ENCODE data around the gene GSG1L.

Gene GSG1L

DNA sequence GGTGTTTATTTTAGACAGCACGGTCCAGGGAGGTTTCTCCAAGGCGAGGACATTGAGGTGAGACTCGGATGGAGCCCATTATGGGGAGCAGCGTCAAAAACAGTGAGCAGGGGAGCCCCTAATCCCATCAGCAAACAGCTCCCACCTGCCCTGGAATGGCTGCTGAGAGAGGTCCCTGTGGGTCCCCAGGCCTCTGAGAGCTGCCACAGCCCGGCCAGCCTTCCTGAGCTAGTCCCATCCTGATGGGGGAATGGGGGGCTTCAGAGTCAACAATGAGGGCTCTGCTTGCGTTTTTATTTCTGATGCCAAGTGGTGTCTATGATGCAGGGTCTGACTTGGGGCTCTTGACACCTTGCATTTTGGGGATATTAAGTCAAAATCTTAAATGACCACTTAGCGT, 128.4 kb downstream of the GSG1L start:
- no peak for DNase-seq (ENCODE audit: extremely low read depth, insufficient read length)
- Histone ChIP-seq H3K4me3 (replicated peaks; ENCODE audit: low read depth, low read length) (no peak overlapping the region), H3K27me3 (replicated peaks; ENCODE audit: control insufficient read depth, insufficient read depth, low read length) (no peaks in the 10 kb centered on the region; the same call in 1 of the 2 replicates), H3K36me3 (ENCODE audit: control insufficient read depth, insufficient read depth, low read length) (no peaks in the 10 kb centered on the region)
- TF ChIP-seq, protein P1, sequence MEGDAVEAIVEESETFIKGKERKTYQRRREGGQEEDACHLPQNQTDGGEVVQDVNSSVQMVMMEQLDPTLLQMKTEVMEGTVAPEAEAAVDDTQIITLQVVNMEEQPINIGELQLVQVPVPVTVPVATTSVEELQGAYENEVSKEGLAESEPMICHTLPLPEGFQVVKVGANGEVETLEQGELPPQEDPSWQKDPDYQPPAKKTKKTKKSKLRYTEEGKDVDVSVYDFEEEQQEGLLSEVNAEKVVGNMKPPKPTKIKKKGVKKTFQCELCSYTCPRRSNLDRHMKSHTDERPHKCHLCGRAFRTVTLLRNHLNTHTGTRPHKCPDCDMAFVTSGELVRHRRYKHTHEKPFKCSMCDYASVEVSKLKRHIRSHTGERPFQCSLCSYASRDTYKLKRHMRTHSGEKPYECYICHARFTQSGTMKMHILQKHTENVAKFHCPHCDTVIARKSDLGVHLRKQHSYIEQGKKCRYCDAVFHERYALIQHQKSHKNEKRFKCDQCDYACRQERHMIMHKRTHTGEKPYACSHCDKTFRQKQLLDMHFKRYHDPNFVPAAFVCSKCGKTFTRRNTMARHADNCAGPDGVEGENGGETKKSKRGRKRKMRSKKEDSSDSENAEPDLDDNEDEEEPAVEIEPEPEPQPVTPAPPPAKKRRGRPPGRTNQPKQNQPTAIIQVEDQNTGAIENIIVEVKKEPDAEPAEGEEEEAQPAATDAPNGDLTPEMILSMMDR (IDR thresholded peaks at IDR 0.05; ENCODE audit: insufficient read depth, low read length, poor library complexity, severe bottlenecking): no peak

DNA sequence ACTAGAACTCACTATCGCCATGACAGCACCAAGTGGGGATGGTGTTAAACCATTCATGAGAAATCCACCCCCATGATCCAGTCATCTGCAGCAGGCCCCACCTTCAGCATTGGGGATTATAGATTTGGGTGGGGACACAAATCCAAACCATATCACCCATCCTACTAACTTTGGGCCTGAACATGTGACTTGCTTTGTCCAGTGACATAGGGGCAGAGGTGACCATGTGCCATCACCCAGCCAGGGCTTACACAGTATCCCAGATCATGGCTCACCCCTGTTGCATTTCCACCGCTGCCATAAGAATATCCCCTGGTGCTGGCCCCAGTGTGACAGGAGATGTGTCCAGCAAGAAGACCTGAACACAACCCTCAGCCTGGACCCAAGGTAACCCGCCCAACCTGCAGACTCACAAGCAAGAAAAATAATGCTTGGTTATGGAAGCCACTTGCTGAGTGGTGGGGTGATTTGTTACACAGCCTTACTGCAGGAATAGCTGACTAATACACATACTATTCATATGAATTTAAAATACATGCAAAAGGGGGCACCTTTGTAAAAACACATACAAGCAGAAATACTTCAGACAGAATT, 130.9 kb downstream of the GSG1L start:
- Histone ChIP-seq H3K27me3 (replicated peaks; ENCODE audit: control insufficient read depth, insufficient read depth, low read length) (no peaks in the 10 kb centered on the region; the same call in 1 of the 2 replicates), H3K4me3 (replicated peaks; ENCODE audit: low read depth, low read length) (no peak overlapping the region), H3K36me3 (ENCODE audit: control insufficient read depth, insufficient read depth, low read length) (no peaks in the 10 kb centered on the region)
- no peak for DNase-seq (ENCODE audit: extremely low read depth, insufficient read length)
- TF ChIP-seq, protein P1 (IDR thresholded peaks at IDR 0.05; ENCODE audit: insufficient read depth, low read length, poor library complexity, severe bottlenecking): no peak

DNA sequence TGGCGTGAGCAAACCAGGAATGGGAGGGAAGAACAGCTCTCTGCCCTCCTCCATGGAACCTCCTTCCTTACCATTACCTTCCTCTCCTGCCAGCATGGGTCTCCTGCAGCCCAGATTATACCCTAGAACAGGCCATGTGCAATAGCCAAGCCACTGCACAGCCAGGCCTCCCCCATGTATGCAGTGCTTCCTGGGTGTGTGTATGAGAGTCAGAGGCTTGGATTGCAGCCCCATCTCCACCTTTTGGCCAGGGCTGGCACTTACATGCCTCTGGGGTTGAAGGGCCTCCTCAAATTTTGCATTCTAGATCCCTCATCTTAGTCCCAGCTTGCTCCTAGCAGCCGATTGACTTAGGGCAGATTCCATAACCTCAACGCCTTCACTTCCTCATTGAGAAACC, 133.7 kb downstream of the GSG1L start:
- no peaks in the 10 kb centered on the region; the same call in 1 of the 2 replicates for H3K27me3 ChIP-seq (replicated peaks; ENCODE audit: control insufficient read depth, insufficient read depth, low read length)
- DNase-seq (ENCODE audit: extremely low read depth, insufficient read length): no peak
- no peak overlapping the region for H3K4me3 ChIP-seq (replicated peaks; ENCODE audit: low read depth, low read length)
- H3K36me3 ChIP-seq (ENCODE audit: control insufficient read depth, insufficient read depth, low read length): no peaks in the 10 kb centered on the region
- TF ChIP-seq, protein P1 (IDR thresholded peaks at IDR 0.05; ENCODE audit: insufficient read depth, low read length, poor library complexity, severe bottlenecking): no peak

DNA sequence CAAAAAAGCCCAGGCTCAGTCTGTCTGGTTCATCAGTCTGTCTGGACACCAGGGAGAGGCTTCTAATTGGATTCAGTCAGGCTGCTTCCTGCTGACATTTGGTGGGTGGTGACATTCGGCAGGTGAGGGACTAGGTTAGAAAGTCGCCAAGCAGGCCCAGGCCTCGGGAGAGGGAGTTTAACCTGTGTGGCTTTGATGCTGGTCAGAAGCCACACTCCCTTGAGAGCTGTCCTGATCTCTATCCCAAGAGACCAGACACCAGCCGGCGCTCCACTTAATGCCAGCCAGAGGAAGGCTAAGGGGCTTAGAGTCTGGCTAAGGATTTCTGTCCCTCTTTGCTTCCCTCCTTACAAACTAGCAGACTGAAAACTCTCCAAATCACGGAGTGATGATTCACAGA, 135.0 kb downstream of the GSG1L start:
- H3K27me3 ChIP-seq (replicated peaks; ENCODE audit: control insufficient read depth, insufficient read depth, low read length): no peaks in the 10 kb centered on the region
- no peaks in the 10 kb centered on the region for H3K36me3 ChIP-seq (ENCODE audit: control insufficient read depth, insufficient read depth, low read length)
- no peak for DNase-seq (ENCODE audit: extremely low read depth, insufficient read length)
- TF ChIP-seq, protein P1 (IDR thresholded peaks at IDR 0.05; ENCODE audit: insufficient read depth, low read length, poor library complexity, severe bottlenecking): no peak
- no peak overlapping the region for H3K4me3 ChIP-seq (replicated peaks; ENCODE audit: low read depth, low read length)

DNA sequence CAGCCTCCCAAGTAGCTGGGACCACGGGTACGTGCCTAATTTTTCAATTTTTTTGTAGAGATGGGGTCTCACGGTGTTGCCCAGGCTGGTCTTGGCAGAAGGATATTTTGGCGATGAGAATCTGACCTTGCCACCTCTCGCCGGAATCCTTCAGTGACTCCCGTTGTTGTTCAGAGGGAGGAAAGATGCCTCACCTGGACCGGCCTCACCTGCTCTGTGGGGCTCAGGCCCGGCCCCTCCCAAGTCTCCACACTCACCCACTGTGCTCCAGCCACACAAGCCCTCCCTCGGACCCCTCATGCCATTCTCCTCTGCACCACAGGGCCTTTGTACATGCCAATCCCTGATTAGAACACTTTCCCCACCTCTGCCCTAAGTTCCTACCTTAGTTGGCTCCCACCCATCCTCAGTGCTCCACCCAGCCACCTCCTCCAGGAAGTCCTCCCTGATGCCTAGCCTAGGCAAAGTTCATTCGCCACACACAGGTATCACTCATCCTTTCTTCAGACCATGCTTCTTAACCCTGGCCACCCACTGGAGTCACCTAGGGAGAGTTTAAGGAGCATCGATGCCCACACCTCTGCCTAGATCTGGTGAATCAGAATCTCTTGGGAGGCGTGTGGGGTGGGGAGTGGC, 136.1 kb downstream of the GSG1L start:
- no peaks in the 10 kb centered on the region; the same call in 1 of the 2 replicates for H3K27me3 ChIP-seq (replicated peaks; ENCODE audit: control insufficient read depth, insufficient read depth, low read length)
- H3K36me3 ChIP-seq (ENCODE audit: control insufficient read depth, insufficient read depth, low read length): no peaks in the 10 kb centered on the region
- DNase-seq (ENCODE audit: extremely low read depth, insufficient read length): no peak
- H3K4me3 ChIP-seq (replicated peaks; ENCODE audit: low read depth, low read length): no peak overlapping the region
- TF ChIP-seq, protein P1 (IDR thresholded peaks at IDR 0.05; ENCODE audit: insufficient read depth, low read length, poor library complexity, severe bottlenecking): no peak
